HepG2 (cell line): ENCODE data around the gene NPB. TPM values are rescaled to one million over a fixed set of nuclear protein-coding genes. Genes with fewer than 3 reads are reported as not detected.

Experiments
- ATAC-seq: fragments of 200-7000 bp; cut with Tn5 transposase; 3 replicates; pipeline ENCODE4 v1.9.1; 2020; ENCODE audit warnings: mild to moderate bottlenecking, moderate library complexity
- BruUV-seq: library from RNA; stranded (reverse); fragments of 400-500 nt; replicated peaks from 2 replicates; lab custom pipeline; 2021; lab: Mats Ljungman, UMichigan
- CTCF ChIA-PET: fragments of 300-600 bp; formaldehyde crosslinking; extraction: SDS; loops from one replicate; lab custom pipeline; 2021; ENCODE audit warnings: low total read pairs, inconsistent platforms, low intra/inter-chr PET ratio; lab: Yijun Ruan, JAX
- POLR2A ChIA-PET: fragments of 350-600 bp; sonication (Branson Sonifier 250); formaldehyde crosslinking; loops from one replicate; lab custom pipeline; 2020; ENCODE audit warnings: antibody characterized with exemption, inconsistent platforms; lab: Yijun Ruan, JAX
- DNase-seq: peaks from one replicate; pipeline ENCODE4 v3.0.0-alpha.2; 2015; ENCODE audit warnings: low spot score
- FAIRE-seq: peaks from 3 replicates; lab custom pipeline; 2011; peaks lifted over from hg19 to GRCh38; lab: Jason Lieb, UNC
- H2AFZ ChIP-seq: one replicate; pipeline ENCODE4 v1.6.1; 2011; ENCODE audit warnings: low read length, inconsistent platforms
- H3K27ac ChIP-seq: fragments of 300-600 bp; 3 replicates; pipeline ENCODE4 v1.8.0; 2011; ENCODE audit warnings: mixed run types, mild to moderate bottlenecking, mixed read lengths, low read length, inconsistent platforms; ENCODE audit not compliant: insufficient read depth; ENCODE audit errors: extremely low read length
- H3K27me3 ChIP-seq, 2 experiments: fragments of 200-600 bp in 1 of 2; 2 replicates in 1 of 2; 3 replicates in 1 of 2; pipeline versions ENCODE4 v1.6.0 to v1.8.0; 2011; ENCODE audit warnings: low read length in 2 of 2, mild to moderate bottlenecking in 2 of 2, moderate library complexity in 2 of 2, inconsistent platforms in 1 of 2; ENCODE audit not compliant: insufficient read depth in 2 of 2, control insufficient read depth in 1 of 2
- H3K36me3 ChIP-seq, 2 experiments: fragments of 200-600 bp in 1 of 2; replicated peaks in 1 of 2; 2 replicates in 1 of 2; 3 replicates in 1 of 2; pipeline versions ENCODE4 v1.5.1 to v1.8.0; 2011; ENCODE audit warnings: low read length in 2 of 2, inconsistent platforms in 1 of 2; ENCODE audit not compliant: insufficient read depth in 2 of 2, control insufficient read depth in 1 of 2
- H3K4me1 ChIP-seq: 2 replicates; pipeline ENCODE4 v1.5.1; 2012; ENCODE audit warnings: low read length, inconsistent platforms; ENCODE audit not compliant: insufficient read depth
- H3K4me2 ChIP-seq: 2 replicates; pipeline ENCODE4 v1.6.0; 2011; ENCODE audit warnings: low read depth, low read length, inconsistent platforms
- H3K4me3 ChIP-seq, 3 experiments: fragments of 200-600 bp in 1 of 3; sonication (generic), shearing (Covaris generic) in 1 of 3; replicated peaks in 1 of 3; 2 replicates each; pipeline ENCODE4 v1.5.1; 2011 to 2016; ENCODE audit warnings: low read length in 3 of 3, inconsistent platforms in 2 of 3, low read depth in 2 of 3, mild to moderate bottlenecking in 2 of 3, control low read depth in 1 of 3, mixed read lengths in 1 of 3; ENCODE audit not compliant: insufficient read depth in 1 of 3
- H3K79me2 ChIP-seq: one replicate; pipeline ENCODE4 v1.6.1; 2011; ENCODE audit warnings: low read length, inconsistent platforms; ENCODE audit not compliant: insufficient read depth
- H3K9ac ChIP-seq: 2 replicates; pipeline ENCODE4 v1.6.0; 2011; ENCODE audit warnings: mild to moderate bottlenecking, low read depth, low read length, inconsistent platforms; ENCODE audit not compliant: insufficient read depth
- H3K9me3 ChIP-seq: 2 replicates; pipeline ENCODE4 v1.5.1; 2012; ENCODE audit warnings: mild to moderate bottlenecking, low read length
- H4K20me1 ChIP-seq: 2 replicates; pipeline ENCODE4 v1.6.0; 2011; ENCODE audit warnings: inconsistent platforms, mild to moderate bottlenecking, low read length, moderate library complexity; ENCODE audit not compliant: insufficient read depth
- ARNT2 ChIP-seq: sonication (generic); formaldehyde crosslinking; IDR thresholded peaks from 2 replicates; pipeline ENCODE4 v1.8.0; 2022; ENCODE audit warnings: mild to moderate bottlenecking, low read depth, missing genetic modification reagents, moderate library complexity
- CCDC6 ChIP-seq: sonication (generic); formaldehyde crosslinking; IDR thresholded peaks from 2 replicates; pipeline ENCODE4 v1.8.1; 2022; ENCODE audit warnings: mild to moderate bottlenecking, missing genetic modification reagents, moderate library complexity
- DMAP1 ChIP-seq: IDR thresholded peaks from 2 replicates; pipeline ENCODE4 v1.6.1; 2016
- NCOR1 ChIP-seq: fragments of 200-600 bp; sonication (generic); IDR thresholded peaks from 2 replicates; pipeline ENCODE4 v1.7.0; 2017; ENCODE audit warnings: antibody characterized with exemption, low read length, borderline replicate concordance
- ZNF713 ChIP-seq: sonication (generic); formaldehyde crosslinking; IDR thresholded peaks from 2 replicates; pipeline ENCODE4 v1.4.0; 2020; ENCODE audit warnings: mild to moderate bottlenecking, missing genetic modification reagents
- ZNF724P ChIP-seq: sonication (generic); formaldehyde crosslinking; IDR thresholded peaks from 2 replicates; pipeline ENCODE4 v1.8.0; 2022; ENCODE audit warnings: missing genetic modification reagents, borderline replicate concordance
- ZNF772 ChIP-seq: sonication (generic); formaldehyde crosslinking; IDR thresholded peaks from 2 replicates; pipeline ENCODE4 v1.5.0; 2020; ENCODE audit warnings: mild to moderate bottlenecking, missing genetic modification reagents
- WGBS: methylation state at CpG from one replicate; pipeline ENCODE4 v1.1.6; 2017; ENCODE audit warnings: low lambda C conversion rate; 5-methylcytosine and 5-hydroxymethylcytosine counted together
- in situ Hi-C: cut with HindIII; loops from 2 replicates; pipeline ENCODE4 v1.10.0; 2017; ENCODE audit warnings: low pct_unique_long_range_greater_than_20kb; ENCODE audit not compliant: extremely low pct_ligation_motif_present
- intact Hi-C: fragments of 100-400 bp; cut with micrococcal nuclease; formaldehyde crosslinking; loops from one replicate; pipeline ENCODE4 v1.10.0; 2022; ENCODE audit not compliant: unreplicated experiment
- polyA plus RNA-seq, 8 experiments: library from polyadenylated mRNA; depleted of rRNA in 3 of 8; stranded (reverse) in 7 of 8; unstranded in 1 of 8; fragments of >200 nt; fragmentation: Illumina TruSeq in 4 of 8; extraction: Trizol in 4 of 8; gene quantifications; 2 replicates each; pipeline versions ENCODE4 v1.2.1 to v1.2.3, GENCODE V29; 2011 to 2016; ENCODE audit warnings: low read depth in 4 of 8, missing spikeins in 1 of 8, mixed read lengths in 1 of 8; ENCODE audit not compliant: insufficient read depth in 1 of 8
- total RNA-seq, 5 experiments: library from RNA; depleted of rRNA; stranded (reverse); fragments of >200 nt; fragmentation: Illumina TruSeq; extraction: Trizol; gene quantifications; 2 replicates each; pipeline ENCODE4 v1.2.3, GENCODE V29; 2016; ENCODE audit warnings: low read depth in 1 of 5
- TF ChIP-seq, protein P1 (sequence below): sonication (generic); formaldehyde crosslinking; IDR thresholded peaks from 2 replicates; pipeline ENCODE4 v1.5.0; 2020; ENCODE audit warnings: missing genetic modification reagents
- TF ChIP-seq, protein P2 (sequence below): sonication (generic); formaldehyde crosslinking; IDR thresholded peaks from 2 replicates; pipeline ENCODE4 v1.4.0; 2020; ENCODE audit warnings: missing genetic modification reagents
- TF ChIP-seq, protein P3 (sequence below): IDR thresholded peaks from 2 replicates; pipeline ENCODE4 v1.6.1; 2012; ENCODE audit warnings: inconsistent platforms
- TF ChIP-seq, protein P4 (sequence below), 2 experiments: sonication (generic) in 1 of 2; formaldehyde crosslinking in 1 of 2; IDR thresholded peaks; 2 replicates each; pipeline versions ENCODE4 v1.4.0 to v1.6.1; 2016 to 2020; ENCODE audit warnings: borderline replicate concordance in 1 of 2, low read depth in 1 of 2, mild to moderate bottlenecking in 1 of 2, missing genetic modification reagents in 1 of 2

Gene NPB
- total and polyA plus RNA-seq, 2 of the 13 experiments (the other 11 are each of a cell fraction or from before 2014, with no cell fraction given) = 0.11 to 0.93 TPM

DNA sequence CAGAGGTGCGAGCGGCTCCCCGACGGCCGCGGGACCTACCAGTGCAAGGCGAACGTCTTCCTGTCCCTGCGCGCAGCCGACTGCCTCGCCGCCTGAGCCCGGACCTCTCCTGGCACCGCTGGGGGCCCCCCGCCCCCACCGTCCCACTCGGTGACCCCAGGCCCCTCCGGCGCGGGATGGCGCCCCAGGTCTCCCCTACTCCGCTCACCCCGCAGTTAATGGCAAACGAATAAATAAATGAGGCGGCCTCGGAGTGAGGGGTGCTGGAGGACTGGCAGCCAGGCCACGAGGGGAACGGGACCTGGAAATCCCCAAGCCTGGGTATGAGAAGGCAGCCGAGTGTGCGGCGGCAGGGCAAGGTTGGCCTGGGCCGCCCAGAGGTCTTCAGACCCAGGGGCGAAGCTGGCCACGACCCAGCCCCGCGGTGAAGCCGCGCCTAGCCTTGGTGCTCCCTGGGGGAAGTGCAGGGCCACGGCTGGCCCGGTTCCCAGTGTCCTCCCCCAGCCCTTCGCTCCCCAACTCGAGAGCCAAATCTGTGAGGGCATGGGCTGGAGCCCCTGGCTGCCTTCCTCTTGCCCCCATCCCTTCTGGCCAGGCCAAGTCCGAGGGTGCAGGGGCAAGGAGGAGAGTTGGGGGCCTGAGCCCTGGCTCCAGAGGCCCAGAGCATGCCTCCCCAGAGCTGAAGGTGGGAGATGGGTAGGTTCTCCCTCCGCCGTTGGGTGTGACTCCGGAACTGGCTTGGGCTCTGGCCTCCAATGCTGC lies 796 bp downstream of the NPB start:
- H3K4me1 ChIP-seq = peaks cover 22% of the 10 kb centered on the region
- WGBS = 41% methylated on average over 37 of the region's 47 CpGs
- H3K9me3 ChIP-seq = no peaks in the 10 kb centered on the region
- peak overlapping the region; percentile 38 for H3K9ac ChIP-seq
- ChIA-PET POLR2A (interaction anchor here (0.6 to 2.9 kb wide), 5 partner anchors 10 to 135 kb away, joined by 3 to 10 read pairs (median 4); partner anchors contain the start of genes ALYREF, ANAPC11, DCXR and MAFG), CTCF (no interaction called here)
- no peaks in the 10 kb centered on the region for H3K27me3 ChIP-seq
- in situ Hi-C loops (no loop called here), intact Hi-C loops (no loop called here)
- H3K79me2 ChIP-seq = peaks cover 3% of the 10 kb centered on the region
- peak overlapping the region; percentile 28 for H3K27ac ChIP-seq
- no peak for DNase-seq
- H2AFZ ChIP-seq = no peak overlapping the region
- H4K20me1 ChIP-seq = peaks cover 8% of the 10 kb centered on the region; the same call in 1 of the 2 replicates
- peak; percentile 7 for ATAC-seq
- H3K4me3 ChIP-seq = peak overlapping the region in 2 of 3 experiments; percentile 19 to 65; a peak in 3 of 6 replicates
- peak overlapping the region; percentile 68 for H3K4me2 ChIP-seq
- no TSS peak for BruUV-seq
- no peak for FAIRE-seq
- peaks cover 41 to 63% of the 10 kb centered on the region in 2 experiments for H3K36me3 ChIP-seq
- TF ChIP-seq, protein P1, sequence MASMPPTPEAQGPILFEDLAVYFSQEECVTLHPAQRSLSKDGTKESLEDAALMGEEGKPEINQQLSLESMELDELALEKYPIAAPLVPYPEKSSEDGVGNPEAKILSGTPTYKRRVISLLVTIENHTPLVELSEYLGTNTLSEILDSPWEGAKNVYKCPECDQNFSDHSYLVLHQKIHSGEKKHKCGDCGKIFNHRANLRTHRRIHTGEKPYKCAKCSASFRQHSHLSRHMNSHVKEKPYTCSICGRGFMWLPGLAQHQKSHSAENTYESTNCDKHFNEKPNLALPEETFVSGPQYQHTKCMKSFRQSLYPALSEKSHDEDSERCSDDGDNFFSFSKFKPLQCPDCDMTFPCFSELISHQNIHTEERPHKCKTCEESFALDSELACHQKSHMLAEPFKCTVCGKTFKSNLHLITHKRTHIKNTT (CRISPR knock-in tag) = 0 out of 2 replicates have a peak, but pooled peaks have one; percentile 25
- TF ChIP-seq DMAP1 = no peak
- TF ChIP-seq NCOR1 = no peak
- peak; percentile 60; the same call in 1 of the 2 replicates for TF ChIP-seq ZNF772 (CRISPR knock-in tag)
- peak; percentile 35 for TF ChIP-seq ARNT2 (CRISPR knock-in tag)
- TF ChIP-seq, protein P2, sequence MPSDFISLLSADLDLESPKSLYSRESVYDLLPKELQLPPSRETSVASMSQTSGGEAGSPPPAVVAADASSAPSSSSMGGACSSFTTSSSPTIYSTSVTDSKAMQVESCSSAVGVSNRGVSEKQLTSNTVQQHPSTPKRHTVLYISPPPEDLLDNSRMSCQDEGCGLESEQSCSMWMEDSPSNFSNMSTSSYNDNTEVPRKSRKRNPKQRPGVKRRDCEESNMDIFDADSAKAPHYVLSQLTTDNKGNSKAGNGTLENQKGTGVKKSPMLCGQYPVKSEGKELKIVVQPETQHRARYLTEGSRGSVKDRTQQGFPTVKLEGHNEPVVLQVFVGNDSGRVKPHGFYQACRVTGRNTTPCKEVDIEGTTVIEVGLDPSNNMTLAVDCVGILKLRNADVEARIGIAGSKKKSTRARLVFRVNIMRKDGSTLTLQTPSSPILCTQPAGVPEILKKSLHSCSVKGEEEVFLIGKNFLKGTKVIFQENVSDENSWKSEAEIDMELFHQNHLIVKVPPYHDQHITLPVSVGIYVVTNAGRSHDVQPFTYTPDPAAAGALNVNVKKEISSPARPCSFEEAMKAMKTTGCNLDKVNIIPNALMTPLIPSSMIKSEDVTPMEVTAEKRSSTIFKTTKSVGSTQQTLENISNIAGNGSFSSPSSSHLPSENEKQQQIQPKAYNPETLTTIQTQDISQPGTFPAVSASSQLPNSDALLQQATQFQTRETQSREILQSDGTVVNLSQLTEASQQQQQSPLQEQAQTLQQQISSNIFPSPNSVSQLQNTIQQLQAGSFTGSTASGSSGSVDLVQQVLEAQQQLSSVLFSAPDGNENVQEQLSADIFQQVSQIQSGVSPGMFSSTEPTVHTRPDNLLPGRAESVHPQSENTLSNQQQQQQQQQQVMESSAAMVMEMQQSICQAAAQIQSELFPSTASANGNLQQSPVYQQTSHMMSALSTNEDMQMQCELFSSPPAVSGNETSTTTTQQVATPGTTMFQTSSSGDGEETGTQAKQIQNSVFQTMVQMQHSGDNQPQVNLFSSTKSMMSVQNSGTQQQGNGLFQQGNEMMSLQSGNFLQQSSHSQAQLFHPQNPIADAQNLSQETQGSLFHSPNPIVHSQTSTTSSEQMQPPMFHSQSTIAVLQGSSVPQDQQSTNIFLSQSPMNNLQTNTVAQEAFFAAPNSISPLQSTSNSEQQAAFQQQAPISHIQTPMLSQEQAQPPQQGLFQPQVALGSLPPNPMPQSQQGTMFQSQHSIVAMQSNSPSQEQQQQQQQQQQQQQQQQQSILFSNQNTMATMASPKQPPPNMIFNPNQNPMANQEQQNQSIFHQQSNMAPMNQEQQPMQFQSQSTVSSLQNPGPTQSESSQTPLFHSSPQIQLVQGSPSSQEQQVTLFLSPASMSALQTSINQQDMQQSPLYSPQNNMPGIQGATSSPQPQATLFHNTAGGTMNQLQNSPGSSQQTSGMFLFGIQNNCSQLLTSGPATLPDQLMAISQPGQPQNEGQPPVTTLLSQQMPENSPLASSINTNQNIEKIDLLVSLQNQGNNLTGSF = no peak
- no peak for TF ChIP-seq ZNF713 (CRISPR knock-in tag)
- TF ChIP-seq, protein P3, sequence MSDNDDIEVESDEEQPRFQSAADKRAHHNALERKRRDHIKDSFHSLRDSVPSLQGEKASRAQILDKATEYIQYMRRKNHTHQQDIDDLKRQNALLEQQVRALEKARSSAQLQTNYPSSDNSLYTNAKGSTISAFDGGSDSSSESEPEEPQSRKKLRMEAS = no peak
- peak; percentile 85; the same call in 1 of the 2 replicates for TF ChIP-seq ZNF724P (CRISPR knock-in tag)
- TF ChIP-seq CCDC6 (CRISPR knock-in tag) = peak; percentile 82
- TF ChIP-seq, protein P4, sequence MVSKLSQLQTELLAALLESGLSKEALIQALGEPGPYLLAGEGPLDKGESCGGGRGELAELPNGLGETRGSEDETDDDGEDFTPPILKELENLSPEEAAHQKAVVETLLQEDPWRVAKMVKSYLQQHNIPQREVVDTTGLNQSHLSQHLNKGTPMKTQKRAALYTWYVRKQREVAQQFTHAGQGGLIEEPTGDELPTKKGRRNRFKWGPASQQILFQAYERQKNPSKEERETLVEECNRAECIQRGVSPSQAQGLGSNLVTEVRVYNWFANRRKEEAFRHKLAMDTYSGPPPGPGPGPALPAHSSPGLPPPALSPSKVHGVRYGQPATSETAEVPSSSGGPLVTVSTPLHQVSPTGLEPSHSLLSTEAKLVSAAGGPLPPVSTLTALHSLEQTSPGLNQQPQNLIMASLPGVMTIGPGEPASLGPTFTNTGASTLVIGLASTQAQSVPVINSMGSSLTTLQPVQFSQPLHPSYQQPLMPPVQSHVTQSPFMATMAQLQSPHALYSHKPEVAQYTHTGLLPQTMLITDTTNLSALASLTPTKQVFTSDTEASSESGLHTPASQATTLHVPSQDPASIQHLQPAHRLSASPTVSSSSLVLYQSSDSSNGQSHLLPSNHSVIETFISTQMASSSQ (IDR thresholded peaks at IDR 0.05; ENCODE audit: low read depth) = 0 out of 2 replicates have a peak, but pooled peaks have one; percentile 9
- TF ChIP-seq, protein P4 (CRISPR knock-in tag; IDR thresholded peaks at IDR 0.05; ENCODE audit: borderline replicate concordance) = no peak
